HG02623 (cell line): ENCODE measurements around the gene ODF2L.
A peak's percentile ranks its signal among the peaks of the same experiment; 100 is the strongest.

Experiments used
- ATAC-seq: cut with Tn5 transposase; IDR thresholded peaks from one replicate; pipeline ENCODE4 v1.9.1; 2021; ENCODE audit warnings: moderate library complexity; ENCODE audit not compliant: unreplicated experiment

The ODF2L gene

GRCh38 chr1:86395751-86396497 lies at the start of gene ODF2L:
Gene ODF2L, minus strand, starts transcription at chr1:86396323. Its CDS starts 9,296 bp downstream, at chr1:86387027.
- peak; percentile 100 for ATAC-seq

GRCh38 chr1:86445919-86446318 lies 49.8 kb upstream of the ODF2L start:
- ATAC-seq = no peak

- ATAC-seq = no peak
Observed at GRCh38 chr1:86441997-86442396, 45.9 kb upstream of the ODF2L start.

GRCh38 chr1:86441581-86441980 lies 45.5 kb upstream of the ODF2L start:
- ATAC-seq = no peak

GRCh38 chr1:86436041-86436440 lies 39.9 kb upstream of the ODF2L start:
- ATAC-seq = no peak

- ATAC-seq = no peak
Observed at GRCh38 chr1:86435327-86435726, 39.2 kb upstream of the ODF2L start.

GRCh38 chr1:86434059-86434458 lies 37.9 kb upstream of the ODF2L start:
- no peak for ATAC-seq

- no peak for ATAC-seq
Observed at GRCh38 chr1:86430376-86430775, 34.3 kb upstream of the ODF2L start.

- no peak for ATAC-seq
Observed at GRCh38 chr1:86429835-86430234, 33.7 kb upstream of the ODF2L start.

- no peak for ATAC-seq
Observed at GRCh38 chr1:86429122-86429725, 33.1 kb upstream of the ODF2L start.

GRCh38 chr1:86423873-86424272 lies 27.8 kb upstream of the ODF2L start, which contains the start of gene CLCA2:
Gene CLCA2, plus strand, starts transcription at chr1:86424171. Its CDS starts 77 bp downstream, at chr1:86424248.
- ATAC-seq = no peak

GRCh38 chr1:86423473-86423872 lies 27.4 kb upstream of the ODF2L start:
- no peak for ATAC-seq

- ATAC-seq = no peak
Observed at GRCh38 chr1:86421601-86422280, 25.6 kb upstream of the ODF2L start.

- ATAC-seq = peak; percentile 85
Observed at GRCh38 chr1:86419277-86419903, 23.3 kb upstream of the ODF2L start.

GRCh38 chr1:86416343-86416742 lies 20.2 kb upstream of the ODF2L start:
- ATAC-seq = no peak

GRCh38 chr1:86410879-86411278 lies 14.8 kb upstream of the ODF2L start:
- ATAC-seq = no peak

GRCh38 chr1:86409416-86410021 lies 13.4 kb upstream of the ODF2L start:
- ATAC-seq = no peak

GRCh38 chr1:86396498-86396890 lies 371 bp upstream of the ODF2L start:
- ATAC-seq = peak; percentile 7

- ATAC-seq = no peak
Observed at GRCh38 chr1:86394416-86394815, 1.7 kb downstream of the ODF2L start.

- peak; percentile 88 for ATAC-seq
Observed at GRCh38 chr1:86389307-86389706, 6.8 kb downstream of the ODF2L start.

- no peak for ATAC-seq
Observed at GRCh38 chr1:86388777-86389176, 7.3 kb downstream of the ODF2L start.
